HG03159 (cell line): Measurements from ENCODE around the gene KLK13.

Experiments
- ATAC-seq: cut with Tn5 transposase; IDR thresholded peaks from one replicate; pipeline ENCODE4 v1.9.1; 2021; ENCODE audit warnings: mild to moderate bottlenecking, moderate library complexity; ENCODE audit not compliant: unreplicated experiment

KLK13 gene

DNA sequence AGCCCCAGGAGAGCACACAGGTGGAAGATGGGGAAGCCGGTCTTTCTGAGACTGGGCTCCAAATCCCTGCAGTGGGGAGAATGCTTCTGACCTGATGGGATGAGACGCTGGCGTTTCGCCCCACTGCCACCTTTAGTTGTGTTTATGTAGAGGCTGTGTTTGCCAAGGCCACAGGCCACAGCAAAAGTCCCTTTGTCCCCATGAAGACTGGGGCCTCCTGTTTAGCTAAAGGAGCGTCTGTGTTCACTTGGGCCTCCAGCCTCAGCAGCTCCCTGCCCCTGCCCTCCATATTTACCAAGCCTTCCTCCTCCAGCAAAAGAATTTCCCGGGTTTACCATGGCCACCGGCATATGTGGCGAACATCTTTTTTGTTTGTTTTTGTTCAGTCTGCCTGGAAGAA lies 28.2 kb upstream of the KLK13 start:
- no peak for ATAC-seq

DNA sequence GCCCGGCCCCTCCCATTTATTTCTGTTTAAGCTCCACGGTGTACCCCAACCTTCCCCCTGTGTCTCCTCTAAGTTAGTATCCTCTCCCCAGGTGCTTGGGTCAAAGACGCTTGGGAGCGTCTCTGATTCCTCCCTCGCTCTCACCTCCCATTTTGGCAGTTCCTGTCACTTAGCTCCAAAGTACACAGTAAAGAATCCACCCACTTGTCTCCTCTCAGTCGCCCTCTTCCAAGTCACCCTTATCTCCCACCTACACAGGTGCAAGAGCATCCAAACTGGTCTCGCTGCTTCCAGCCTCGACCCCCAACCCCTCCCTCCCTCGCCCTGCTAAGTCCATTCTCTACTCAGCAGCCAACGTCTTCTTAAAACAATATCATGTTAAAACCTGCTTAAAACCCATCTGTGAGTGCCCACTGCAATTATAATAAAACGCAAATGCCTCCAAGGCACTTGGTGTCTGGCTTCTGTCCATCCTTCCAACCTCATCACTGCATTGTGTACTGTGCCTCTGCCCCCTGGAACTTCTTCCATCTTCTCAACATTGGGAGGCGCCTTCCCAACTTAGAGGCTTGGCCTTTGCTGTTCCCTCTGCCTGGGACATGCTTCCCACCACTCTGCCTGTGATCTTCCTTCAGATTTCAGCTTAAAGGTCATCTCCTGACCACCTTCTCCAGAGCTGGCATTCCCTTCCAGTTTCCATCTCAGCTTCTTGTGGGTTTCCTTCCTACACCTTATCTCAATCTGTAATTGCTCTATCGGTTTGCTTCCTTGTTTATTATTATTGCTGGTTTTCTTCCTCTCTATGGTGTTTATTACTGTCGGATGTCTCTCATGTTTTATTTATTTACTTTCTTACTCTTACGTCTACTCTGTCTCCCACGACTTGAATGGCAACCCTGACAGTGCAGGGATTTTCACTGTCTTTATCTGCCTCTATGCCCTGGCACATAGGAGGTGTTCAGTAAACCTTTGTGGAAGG lies 27.3 kb upstream of the KLK13 start:
- ATAC-seq = no peak

DNA sequence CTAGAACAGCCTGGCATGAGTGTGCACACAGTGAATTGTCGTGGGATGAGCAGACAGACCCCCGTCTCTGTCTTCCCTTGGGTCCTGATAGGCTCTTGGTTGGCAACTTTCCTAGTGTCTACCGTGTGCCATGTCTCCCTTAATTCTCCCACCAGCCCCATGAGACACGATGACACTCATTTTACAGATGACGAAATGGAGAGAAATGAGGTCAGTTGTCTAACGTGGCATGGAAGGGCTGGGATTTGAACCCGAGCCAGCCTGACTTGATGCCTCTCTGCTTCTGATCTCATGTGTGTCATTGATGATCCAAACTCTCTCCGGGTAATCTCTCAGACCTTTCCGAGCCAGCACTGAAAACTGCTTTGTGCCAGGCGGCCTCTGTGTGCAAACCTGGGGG lies 26.2 kb upstream of the KLK13 start:
- no peak for ATAC-seq

DNA sequence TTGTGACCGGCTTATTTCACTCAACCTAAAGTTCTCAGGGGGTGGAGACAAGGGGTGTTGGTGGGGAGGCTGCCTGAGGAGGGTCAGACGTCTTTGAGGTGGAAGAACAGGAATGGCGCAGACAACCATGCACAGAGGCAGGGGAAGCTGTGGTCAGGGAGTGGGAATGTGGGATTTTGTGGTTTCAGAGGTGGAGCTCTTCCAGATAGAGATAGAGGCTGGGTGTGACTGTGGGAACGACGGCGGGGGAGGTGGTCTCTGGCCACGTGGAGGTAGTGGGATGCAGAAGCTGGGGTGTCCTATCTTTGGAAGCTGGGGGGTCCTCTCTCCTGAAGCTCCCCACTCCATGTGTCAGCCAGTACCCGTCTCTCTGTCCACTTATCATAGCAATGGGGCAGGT lies 25.6 kb upstream of the KLK13 start:
- ATAC-seq = no peak

DNA sequence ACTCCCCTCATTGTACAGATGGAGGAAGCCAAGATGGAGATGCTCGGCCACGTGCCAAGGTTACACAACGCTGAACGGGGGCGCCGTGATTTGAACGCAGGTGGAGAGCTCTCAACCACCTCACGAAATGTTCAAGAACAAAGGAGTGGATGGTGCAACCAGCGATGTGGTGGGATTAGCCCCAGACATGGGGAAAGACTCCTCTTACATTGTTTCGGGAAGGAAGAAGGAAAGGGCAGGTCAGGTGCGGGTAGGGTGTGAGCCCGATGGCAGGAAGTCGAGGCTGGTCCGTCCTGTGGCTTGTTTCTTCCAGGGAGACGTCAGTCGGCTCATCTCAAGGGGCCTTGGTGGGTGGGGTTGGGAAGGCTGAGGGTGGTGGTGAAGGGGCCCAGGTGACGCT lies 24.9 kb upstream of the KLK13 start:
- no peak for ATAC-seq

DNA sequence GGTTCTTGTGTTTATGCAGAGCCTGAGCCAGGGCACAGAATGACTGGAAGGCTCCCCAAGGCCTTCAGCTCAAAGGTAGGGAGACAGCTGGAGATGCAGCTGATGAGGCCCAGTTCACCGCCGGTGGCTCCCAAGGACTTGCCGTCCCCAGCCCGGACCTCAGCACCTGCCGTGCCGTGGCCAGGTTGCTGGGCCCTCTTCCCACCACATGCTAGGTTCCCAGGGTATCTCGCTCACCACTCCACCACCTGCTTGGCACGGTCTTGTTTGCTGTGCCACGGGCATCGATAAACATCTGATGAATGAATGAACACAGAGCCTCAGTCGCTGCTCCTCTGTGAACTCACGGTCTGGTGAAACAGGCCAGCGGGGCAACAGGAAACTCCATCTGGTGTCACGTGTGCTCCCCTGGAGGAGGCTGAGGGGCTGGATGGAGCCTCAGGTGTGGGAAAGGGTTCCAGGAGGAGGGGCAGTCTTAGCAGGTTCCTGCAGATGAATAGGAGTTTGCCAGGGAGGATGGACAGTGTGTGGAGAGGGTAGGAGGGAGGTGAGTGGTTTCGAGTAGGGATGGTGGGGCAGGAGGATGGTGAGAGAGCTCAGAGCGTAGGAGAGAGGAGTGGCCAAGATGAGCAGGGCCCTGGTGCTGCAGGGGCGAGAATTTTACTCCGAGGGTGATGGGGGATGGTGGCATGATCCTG lies 21.4 kb upstream of the KLK13 start:
- ATAC-seq = no peak

DNA sequence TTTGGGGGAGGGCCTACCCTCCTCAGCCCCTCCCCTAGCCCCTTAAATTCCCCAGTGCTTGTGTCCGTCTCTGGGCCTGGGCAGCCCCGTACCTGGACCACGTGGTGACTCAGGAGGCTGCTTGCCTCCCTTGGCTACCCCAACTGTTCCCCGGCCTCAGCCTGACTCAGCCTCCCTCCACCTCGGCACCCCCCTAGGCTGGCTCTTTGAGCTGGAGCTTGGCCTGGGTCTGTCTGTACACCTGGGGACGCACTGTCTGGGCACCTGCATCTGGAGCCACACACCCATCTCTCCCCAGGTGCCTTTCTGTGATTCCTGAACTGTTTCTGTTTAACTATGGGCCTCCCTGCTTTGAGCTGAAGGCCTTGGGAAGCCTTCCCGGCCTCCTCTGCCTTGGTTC lies 19.6 kb upstream of the KLK13 start:
- ATAC-seq = no peak

DNA sequence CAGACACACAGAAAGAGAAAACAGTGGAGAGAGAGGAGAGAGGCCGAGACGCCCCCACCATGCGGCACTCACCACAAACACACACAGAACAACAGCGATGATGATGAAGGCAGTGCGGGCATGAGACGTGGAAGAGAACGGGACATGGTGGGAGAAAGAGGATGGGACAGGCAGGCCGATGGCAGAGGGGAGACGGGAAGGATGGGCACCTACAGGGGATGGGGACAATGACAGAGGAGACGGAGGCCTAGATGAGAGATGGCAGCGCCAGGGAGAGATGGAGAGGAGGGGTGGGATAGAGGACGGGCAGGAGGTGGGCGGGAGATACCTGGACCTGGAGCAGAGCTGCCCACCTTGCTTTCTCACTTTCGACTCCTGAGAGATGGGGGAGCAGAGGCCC lies 18.9 kb upstream of the KLK13 start:
- no peak for ATAC-seq

DNA sequence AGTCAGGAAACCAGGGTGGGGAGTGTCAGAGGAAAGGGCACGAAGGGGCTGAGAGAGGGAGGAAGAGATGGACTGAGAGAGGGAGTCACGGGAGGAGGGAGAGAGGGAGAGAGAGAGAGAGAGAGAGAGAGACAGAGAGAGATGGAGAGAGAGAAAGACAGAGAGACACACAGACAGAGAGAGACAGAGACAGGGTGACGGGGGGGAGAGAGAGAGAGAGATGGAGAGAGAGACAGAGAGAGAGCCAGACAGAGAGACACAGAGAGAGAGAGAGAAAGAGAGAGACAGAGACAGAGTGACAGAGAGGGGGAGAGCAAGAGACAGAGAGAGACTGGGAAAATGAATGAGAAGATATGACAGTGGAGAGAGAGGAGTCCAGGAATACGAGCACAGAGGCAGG lies 18.3 kb upstream of the KLK13 start:
- ATAC-seq = no peak

DNA sequence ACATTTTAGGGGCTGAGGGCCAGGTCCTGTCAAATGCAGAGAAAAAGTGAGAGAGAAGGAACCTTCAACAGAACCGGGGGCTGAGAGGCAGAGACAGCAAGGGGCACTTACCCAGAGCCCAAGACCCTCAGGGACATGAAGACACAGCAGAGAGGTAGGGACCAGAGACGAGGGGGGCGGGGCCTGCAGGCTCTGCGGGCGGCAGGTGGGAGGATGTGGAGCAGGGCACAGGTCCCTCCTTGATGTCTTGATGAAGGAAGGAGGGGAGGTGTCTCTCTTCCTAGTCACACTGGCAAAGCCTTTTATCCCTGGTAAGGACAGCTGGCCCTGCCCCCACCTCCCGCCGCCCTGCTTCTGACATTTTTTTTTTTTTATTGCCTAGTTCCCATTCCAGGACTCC lies 17.7 kb upstream of the KLK13 start, which contains the start of gene KLK14:
Gene KLK14 (minus strand): TSS at position 277 of the 400 bp plus-strand sequence. CDS start 273 bp downstream, at position 4.
- ATAC-seq = no peak

DNA sequence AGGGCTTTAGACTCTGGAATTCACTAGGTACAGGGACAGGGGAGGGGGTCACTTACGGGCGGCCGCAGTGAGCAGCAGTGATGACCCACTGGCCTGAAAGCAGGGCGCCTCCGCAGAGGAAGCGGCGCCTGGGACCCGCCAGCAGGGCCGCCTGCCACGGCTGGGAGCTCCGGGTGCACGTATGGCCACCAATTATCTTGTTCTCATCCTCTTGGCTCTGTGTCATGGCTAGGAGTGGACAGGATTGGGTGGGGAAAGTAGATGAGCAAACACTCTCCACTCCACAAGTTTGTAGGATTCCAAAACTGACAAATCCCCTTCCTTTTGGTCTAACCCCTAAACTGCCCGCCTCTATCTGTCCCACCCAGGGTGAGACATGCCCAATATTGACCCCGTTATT lies 16.6 kb upstream of the KLK13 start:
- ATAC-seq = no peak

DNA sequence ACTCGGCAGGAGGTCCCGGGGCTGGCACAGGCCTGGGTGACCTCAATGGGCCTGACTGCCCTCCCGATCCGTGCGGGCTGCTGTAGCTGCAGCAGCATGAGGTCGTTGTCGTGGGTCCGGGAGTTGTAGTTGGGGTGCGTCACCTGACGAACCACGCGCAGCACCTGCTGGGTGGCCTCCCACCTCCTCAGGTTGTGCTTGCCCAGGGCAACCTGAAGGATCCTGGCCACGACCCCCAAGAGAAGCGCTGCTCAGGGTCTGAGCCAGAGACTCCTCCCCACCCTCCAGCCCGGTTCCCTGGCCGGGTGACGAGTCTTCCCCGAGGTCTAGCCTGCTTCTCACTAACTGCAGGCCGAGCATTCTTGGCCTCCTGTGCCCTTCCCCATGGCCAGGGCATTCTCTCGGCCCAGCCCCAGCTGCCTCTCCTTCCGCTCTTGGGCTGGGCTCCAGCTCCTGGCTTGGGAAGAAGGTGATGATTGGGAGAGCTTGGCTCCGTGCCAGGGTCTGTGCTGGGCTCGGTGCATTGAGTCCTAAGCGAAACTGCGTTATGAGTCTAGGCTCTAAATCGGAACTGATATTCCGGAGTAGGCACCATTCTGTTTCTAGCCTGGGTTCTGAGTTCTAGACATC lies 14.7 kb upstream of the KLK13 start:
- no peak for ATAC-seq

DNA sequence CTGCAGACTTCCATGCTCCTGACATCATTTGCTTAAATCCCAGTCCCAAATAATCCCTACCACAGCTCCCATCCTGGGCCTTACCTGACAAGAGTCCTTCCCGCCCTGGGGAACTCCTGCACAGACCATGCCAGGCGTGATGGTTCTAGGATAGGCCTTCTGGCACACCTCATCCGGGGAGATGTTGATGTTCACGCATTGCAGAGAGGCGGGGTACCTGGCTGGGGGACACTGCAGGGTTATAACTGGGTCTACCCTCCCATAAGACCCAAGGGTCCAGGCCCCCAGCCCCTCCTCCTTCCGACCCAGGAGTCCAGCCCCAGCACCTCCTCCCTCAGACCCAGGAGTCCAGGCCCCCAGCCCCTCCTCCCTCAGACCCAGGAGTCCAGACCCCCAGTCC lies 13.8 kb upstream of the KLK13 start:
- no peak for ATAC-seq

DNA sequence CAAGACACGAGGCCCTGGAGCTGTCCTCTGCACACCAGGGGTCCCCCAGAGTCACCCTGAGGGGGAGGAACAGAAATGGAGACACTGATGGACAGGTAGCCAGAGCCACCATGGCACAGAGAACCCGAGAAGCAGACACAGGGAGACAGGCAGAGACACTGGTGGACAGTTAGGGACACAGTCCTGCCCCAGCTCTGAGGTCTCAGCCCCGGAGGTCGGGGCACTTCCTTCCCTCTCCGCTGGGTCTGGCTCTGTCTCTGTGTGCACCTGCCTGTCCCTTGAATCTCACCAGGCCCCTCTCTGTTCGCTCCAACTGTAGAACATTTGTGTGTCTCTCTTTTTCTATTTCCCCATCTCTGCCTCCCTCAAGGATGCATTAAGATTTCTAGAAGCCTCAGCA lies 13.2 kb upstream of the KLK13 start:
- no peak for ATAC-seq

DNA sequence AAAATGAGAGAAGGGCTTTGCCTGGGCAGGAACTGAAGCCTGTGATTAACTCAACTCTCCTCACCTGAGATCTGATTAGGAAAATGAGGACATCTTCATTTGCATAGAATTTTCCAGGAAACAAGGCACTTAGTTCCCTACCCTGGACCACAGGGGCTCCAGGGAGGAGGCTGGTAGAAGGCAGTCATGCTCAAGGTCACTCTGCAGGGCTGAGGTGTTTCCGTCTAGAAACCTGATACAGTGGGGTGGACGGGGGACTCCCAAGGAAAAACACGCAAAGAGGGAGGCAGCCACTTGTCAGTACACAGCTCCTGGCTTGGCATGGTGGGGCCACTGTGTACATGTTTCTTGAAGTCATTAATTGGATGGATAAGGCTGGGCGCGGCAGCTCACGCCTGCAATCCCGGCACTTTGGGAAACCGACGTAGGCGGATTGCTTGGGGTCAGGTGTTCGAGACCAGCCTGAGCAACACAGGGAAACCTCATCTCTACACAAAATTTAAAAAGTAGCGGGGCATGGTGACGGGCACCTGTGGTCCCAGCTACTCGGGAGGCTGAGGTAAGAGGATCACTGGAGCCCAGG lies 11.8 kb upstream of the KLK13 start:
- ATAC-seq = no peak

DNA sequence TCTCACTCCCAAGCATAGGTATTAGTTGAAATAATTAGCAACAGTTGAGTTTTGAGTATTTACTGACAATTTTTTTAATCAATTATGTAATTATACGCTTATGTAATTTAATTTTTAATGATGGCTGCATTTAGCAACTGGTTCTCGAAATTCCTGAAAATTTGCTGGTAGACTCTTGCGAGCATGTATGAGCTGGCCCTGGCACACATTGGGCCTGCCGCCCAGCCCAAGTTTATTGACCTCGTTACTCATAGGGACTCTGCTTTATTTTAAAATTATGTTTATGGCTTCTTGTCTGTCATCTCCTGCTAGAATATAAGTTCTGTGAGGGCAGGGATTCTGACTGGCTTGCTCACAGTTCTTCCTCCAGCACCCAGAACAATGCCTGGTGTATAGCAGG lies 11.1 kb upstream of the KLK13 start:
- ATAC-seq = no peak

DNA sequence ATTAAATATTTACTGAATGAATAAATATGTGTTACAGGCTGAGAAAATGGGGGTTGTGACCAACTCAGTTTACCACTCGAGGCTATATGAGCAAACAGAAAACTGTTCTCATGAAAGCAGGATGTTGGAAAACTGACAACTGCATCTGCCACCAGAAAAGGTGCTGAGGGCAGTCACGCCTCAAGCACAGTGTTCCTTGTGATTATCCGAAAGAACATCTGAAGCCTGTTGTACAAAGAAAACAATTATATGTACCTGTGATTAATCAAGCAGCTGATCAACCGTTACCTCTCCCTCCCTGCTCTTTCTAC lies 6.2 kb upstream of the KLK13 start:
- no peak for ATAC-seq

DNA sequence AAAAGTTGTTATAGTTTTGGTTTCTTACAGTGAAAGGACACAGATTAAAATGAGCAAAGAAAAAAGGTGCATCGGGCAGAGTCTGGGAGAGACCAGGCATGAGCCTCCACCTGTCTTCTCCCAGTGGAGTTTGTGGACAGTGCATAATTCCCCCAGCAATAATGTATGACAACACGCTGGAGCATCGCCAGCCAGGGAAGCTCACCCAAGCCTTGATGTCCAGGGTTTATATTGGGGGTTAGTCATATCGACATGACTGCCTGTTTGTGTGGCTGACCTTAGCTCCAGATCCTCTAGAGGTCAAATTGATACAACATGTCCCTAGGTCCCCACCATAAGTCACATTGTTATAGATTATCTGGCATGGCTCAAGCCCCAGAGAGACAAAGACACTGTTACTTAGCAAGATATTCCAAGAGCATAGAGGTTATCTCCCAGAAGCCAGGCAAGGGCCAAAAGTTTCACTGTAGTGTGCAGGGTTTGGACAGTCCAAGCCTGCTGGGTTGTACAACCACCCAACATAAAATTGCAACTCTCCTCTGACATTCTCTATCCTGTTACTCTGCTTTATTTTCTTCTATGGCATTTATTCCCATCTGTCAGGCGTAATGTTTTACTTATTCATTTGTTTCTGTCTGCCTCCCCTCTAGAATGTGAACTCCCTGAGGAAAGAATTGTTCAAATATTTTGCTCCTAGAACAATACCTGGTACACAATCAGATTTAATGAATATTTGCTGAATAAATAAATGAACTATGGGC lies 5.6 kb upstream of the KLK13 start:
- ATAC-seq = no peak

DNA sequence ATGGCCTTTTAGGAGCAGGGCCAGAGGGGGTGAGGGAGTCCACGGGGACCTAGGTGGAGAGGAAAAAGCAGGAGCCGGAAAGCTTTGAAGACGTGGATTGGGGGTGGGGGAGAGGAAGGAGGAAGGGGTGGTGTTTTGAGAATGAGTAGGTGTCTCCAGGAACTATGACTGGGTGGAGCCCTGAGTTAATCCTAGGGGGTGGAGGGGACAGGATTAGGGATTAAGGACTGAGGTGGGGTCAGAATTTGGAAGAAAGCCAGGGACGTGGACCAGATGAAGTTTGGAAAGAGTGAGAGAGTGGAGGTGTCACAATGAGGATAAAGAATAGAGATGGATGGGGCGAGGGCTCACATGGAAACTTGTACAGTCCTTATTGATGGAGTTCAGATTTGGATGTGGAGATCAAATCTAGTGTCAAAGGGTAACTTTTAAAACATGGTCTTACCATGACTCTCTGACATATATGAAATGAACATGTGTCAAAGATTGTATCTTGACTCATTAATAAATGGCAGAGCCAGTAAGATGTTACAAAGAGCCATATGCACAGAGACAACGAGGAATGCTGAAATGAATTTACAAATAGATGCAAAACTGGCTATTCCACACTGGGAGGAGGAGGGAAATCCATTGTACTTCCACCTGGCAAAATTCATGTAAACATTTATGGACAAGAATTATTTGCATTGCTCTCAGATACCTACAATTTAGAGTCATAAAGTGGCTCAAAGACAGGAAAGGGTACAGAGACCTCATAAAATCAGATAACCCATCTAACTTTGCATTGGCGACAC lies 1.7 kb upstream of the KLK13 start:
- no peak for ATAC-seq
